Ovary (tissue), 9 donors: Measurements from ENCODE around the gene DUSP7. TPM values are rescaled to one million over a fixed set of nuclear protein-coding genes. Genes with fewer than 3 reads are reported as not detected.

Source experiments
- DNase-seq, 5 donors: peaks; one replicate each; pipeline ENCODE4 v3.0.0-alpha.2; 2019 to 2020
- H3K27ac ChIP-seq, 2 donors: fragments of 200-600 bp; one replicate each; pipeline versions ENCODE4 v1.5.1 to v1.8.0; 2019 to 2022
- H3K27me3 ChIP-seq: fragments of 200-600 bp; one replicate; pipeline ENCODE4 v1.8.0; 2022
- H3K36me3 ChIP-seq: fragments of 200-600 bp; sonication (generic); one replicate; pipeline ENCODE4 v1.5.1; 2019
- H3K4me1 ChIP-seq: one replicate; pipeline ENCODE4 v1.8.1; 2013; ENCODE audit warnings: mild to moderate bottlenecking, moderate library complexity; ENCODE audit not compliant: insufficient read depth
- H3K4me3 ChIP-seq: fragments of 200-600 bp; sonication (generic); one replicate; pipeline ENCODE4 v1.5.1; 2017
- H3K9me3 ChIP-seq, 2 donors: fragments of 200-600 bp in 1 of 2; sonication (generic) in 1 of 2; one replicate each; pipeline versions ENCODE4 v1.5.1 to v1.8.1; 2013 to 2019; ENCODE audit warnings: mild to moderate bottlenecking in 1 of 2, moderate library complexity in 1 of 2
- CTCF ChIP-seq, 3 donors: fragments of 450-650 bp in 2 of 3; fragments of 200-600 bp in 1 of 3; IDR thresholded peaks; one replicate each; pipeline versions ENCODE4 v1.5.1 to v1.8.0; 2016 to 2022; ENCODE audit warnings: antibody characterized with exemption in 3 of 3, mild to moderate bottlenecking in 1 of 3
- EP300 ChIP-seq: sonication (generic); formaldehyde crosslinking; IDR thresholded peaks from one replicate; pipeline ENCODE4 v1.6.1; 2017; ENCODE audit warnings: antibody characterized with exemption
- POLR2A ChIP-seq: fragments of 450-650 bp; IDR thresholded peaks from one replicate; pipeline ENCODE4 v1.6.1; 2017; ENCODE audit warnings: antibody characterized with exemption, mild to moderate bottlenecking, moderate library complexity
- WGBS, 3 donors: extraction: QIAGEN DNeasy Blood & Tissue Kit in 1 of 3; methylation state at CpG; one replicate each; pipeline versions ENCODE4 v1.1.5 to v1.1.7; 2013 to 2017; 5-methylcytosine and 5-hydroxymethylcytosine counted together
- intact Hi-C, 4 donors: fragments of 100-400 bp; cut with DNase I; formaldehyde crosslinking; loops; one replicate each; pipeline versions ENCODE4 v1.11.0 to v1.15.1; 2022 to 2023
- polyA plus RNA-seq, 2 donors: library from polyadenylated mRNA; stranded (reverse); fragments of 200-250 nt in 1 of 2; fragments of 350-450 nt in 1 of 2; fragmentation: Illumina TruSeq in 1 of 2; extraction: RNeasy Lipid Tissue Mini Kit (QIAGEN cat#74804) in 1 of 2; gene quantifications; one replicate each; pipeline ENCODE4 v1.2.3, GENCODE V29; 2013 to 2014
- total RNA-seq, 7 donors: library from RNA; depleted of rRNA in 2 of 7; stranded (reverse); fragments of >200 nt in 2 of 7; fragmentation: NEBNext Ultra II Directional in 3 of 7; extraction: Animal tissue kit (Norgen Biotek cat#: 25700) in 3 of 7; gene quantifications; one replicate each; pipeline versions ENCODE4 v1.1.0 to v1.2.4, GENCODE V29; 2016 to 2023
- donor health status: DM: no; HTN: no; CAD: no; lungs with moderate emphysema.
- donor health status: DM: no; HTN: no; CAD: no.
- donor health status: Bipolar disorder and iron deficiency.
- donor health status: DM: yes; HTN: yes; CAD: no.
- donor health status: DM: no; HTN: no; CAD: no.
- donor health status: DM: yes; HTN: yes; CAD: no.

Gene DUSP7
- total and polyA plus RNA-seq, 9 donors: 5.1 to 18.0 (median 14.0) TPM

DNA sequence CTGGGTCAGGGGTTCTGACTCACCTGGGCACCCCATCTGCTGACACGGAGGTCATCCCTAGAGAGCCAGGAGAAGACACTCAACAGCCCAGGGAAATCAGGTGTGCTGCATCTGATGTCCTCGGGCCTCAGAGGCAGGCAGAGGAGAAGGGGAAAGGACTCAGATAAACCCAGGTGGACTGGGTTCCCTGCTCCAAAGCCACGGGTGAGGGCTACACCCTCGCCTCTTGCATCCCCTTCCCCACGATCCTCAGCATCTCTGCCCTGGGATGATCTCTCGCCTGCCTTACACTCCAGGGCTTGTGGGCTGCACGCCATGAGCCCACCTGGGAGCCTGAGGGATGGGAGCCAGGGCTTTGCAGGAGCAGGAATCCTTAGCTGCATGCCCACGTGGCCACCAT lies 8.2 kb upstream of the DUSP7 start:
- WGBS, 3 donors: 79 to 84% (median 82%) methylated on average over 8 of the region's 8 CpGs
- Histone ChIP-seq H3K36me3 (no peaks in the 10 kb centered on the region), H3K4me1 (no peaks in the 10 kb centered on the region), H3K4me3 (no peak overlapping the region), H3K27me3 (no peaks in the 10 kb centered on the region), H3K9me3 (no peaks in the 10 kb centered on the region), H3K27ac (no peak overlapping the region)
- no peak for TF ChIP-seq POLR2A
- no peak for TF ChIP-seq CTCF (IDR thresholded peaks at IDR 0.05)
- no peak for DNase-seq
- intact Hi-C loops: no loop called here

DNA sequence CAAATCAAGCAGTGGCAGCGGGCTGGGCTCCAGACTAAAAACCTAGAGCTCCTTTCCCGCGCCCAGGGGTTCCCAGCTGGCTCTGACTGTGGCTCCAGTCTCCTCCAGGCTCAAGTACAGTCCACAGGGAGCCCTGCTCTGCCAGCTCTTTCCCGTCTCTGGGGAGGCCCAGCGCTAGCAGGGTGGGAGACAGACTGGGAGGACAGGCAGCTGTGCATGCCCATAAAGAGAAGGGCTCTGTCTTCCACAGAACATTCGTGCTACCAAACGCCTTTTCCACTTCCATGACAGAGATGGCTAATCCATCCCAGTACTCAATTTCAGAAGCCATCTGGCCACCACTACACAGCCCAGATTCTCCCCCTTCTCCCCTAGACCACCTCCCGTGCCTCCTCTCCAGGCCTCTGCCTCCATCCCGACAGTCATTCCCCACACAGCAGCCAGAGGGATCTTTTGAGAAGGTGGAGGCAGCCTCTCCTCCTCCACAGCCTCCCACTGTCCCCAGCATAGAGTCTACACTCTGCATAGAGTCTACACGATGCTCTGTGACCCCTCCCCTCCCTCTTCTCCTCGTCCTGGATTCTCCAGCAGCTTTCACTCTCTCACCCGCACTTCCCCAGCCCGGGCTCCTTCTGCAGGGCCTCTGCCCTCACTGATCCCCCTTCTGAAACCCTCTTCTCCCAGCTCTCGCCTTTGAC lies 6.8 kb upstream of the DUSP7 start:
- Histone ChIP-seq H3K27me3 (no peaks in the 10 kb centered on the region), H3K4me1 (no peaks in the 10 kb centered on the region), H3K9me3 (no peaks in the 10 kb centered on the region), H3K36me3 (no peaks in the 10 kb centered on the region), H3K4me3 (no peak overlapping the region), H3K27ac (no peak overlapping the region)
- no peak for DNase-seq
- intact Hi-C loops: no loop called here
- WGBS, 3 donors: 72 to 80% (median 75%) methylated on average over 13 to 14 of the region's 14 CpGs
- TF ChIP-seq CTCF (IDR thresholded peaks at IDR 0.05): no peak
- TF ChIP-seq POLR2A: no peak
- no peak for TF ChIP-seq EP300

DNA sequence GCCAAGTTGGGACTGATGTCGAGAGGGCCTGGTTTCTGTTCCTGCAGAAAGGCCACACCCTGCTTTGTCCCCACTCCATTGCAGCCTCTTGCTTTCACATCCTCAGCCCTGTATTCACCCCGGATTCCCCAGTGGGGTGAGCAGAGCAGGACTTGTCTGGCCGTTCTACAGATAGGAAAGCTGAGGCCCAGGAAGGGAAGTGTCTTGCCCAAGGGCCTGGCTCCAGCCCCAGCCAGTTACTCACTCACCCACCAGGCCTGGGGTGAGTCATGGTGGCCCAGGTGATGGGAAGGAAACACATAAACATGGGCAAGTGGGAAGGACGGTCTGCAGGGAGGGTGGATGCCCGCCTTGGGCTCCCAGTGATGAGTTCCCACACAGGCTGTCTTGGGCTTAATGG lies 6.1 kb upstream of the DUSP7 start:
- 58 to 79% (median 68%) methylated on average over 5 of the region's 5 CpGs for WGBS, 3 donors
- TF ChIP-seq POLR2A: no peak
- TF ChIP-seq CTCF (IDR thresholded peaks at IDR 0.05): no peak
- TF ChIP-seq EP300: no peak
- no peak for DNase-seq

DNA sequence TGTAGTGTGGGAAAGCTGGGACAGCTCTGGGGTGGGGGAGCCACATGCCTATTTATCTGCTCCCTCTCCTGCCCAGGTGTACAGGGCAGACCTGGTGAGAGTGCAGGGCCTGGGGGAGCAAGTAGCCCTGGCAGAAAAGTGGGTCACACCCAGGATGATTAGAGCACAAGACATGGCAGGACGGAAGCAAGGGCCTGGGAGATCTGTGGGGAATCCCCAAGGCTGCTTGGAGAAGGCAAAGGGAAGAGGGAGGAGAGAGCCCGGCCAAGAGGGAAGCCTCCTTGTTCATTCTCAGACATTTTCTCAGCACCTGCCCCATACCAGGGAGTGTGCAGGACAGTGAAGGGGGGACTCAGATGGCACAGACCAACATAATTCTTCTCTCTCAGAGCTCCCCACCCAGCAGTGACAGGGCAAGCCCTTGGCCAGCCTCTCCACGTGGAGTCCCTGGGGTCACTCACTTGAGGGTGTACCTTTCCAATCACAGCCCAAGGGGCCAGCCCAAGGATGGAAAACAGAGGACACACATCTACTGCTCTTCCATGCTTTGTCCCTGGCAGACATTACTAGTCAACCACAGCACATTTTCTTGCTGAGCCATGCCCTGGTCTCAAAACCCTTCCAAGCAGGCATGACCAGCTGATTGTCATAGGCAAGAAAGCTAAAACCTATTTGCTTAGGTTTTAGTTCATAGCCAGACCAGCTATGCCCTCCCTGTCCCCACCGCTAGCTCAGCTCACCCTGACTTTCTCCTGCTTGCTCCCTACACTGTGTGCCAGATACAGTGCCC lies 4.9 kb upstream of the DUSP7 start:
- intact Hi-C loops: no loop called here
- H3K36me3 ChIP-seq: no peaks in the 10 kb centered on the region
- H3K4me3 ChIP-seq: no peak overlapping the region
- no peak for DNase-seq
- 83 to 92% (median 84%) methylated on average over 4 of the region's 4 CpGs for WGBS, 3 donors
- no peaks in the 10 kb centered on the region for H3K9me3 ChIP-seq
- no peak overlapping the region for H3K27ac ChIP-seq
- H3K27me3 ChIP-seq: no peaks in the 10 kb centered on the region
- peaks cover 4% of the 10 kb centered on the region for H3K4me1 ChIP-seq
- TF ChIP-seq CTCF (IDR thresholded peaks at IDR 0.05): no peak
- TF ChIP-seq POLR2A: no peak
- no peak for TF ChIP-seq EP300

More for the DNA sequence above, 6.1 kb upstream of the DUSP7 start:
- intact Hi-C loops: no loop called here
- Histone ChIP-seq H3K36me3 (no peaks in the 10 kb centered on the region), H3K4me1 (no peaks in the 10 kb centered on the region), H3K4me3 (no peak overlapping the region), H3K9me3 (no peaks in the 10 kb centered on the region), H3K27ac (no peak overlapping the region), H3K27me3 (no peaks in the 10 kb centered on the region)
